CD4-positive, alpha-beta T cell treated with Interleukin-12 subunit alpha and Interleukin-12 subunit beta, for 1 hour (primary cell): Measurements from ENCODE around the gene ZNF92.
"Not testable (repeated sequence)": the region's sequence is repeated elsewhere in the genome, so short reads cannot be mapped to it uniquely, and the experiment has no call there.

Experiments used
- DNase-seq: peaks from one replicate; pipeline ENCODE4 v3.0.0-alpha.2; 2020

ZNF92 gene

GRCh38 chr7:65429642-65430343 lies 56.1 kb downstream of the ZNF92 start:
- no peak for DNase-seq

- no peak for DNase-seq
Observed at GRCh38 chr7:65430344-65431186, 56.9 kb downstream of the ZNF92 start.

- DNase-seq, result no peak
Observed at GRCh38 chr7:65434307-65434706, 60.7 kb downstream of the ZNF92 start.

DNA sequence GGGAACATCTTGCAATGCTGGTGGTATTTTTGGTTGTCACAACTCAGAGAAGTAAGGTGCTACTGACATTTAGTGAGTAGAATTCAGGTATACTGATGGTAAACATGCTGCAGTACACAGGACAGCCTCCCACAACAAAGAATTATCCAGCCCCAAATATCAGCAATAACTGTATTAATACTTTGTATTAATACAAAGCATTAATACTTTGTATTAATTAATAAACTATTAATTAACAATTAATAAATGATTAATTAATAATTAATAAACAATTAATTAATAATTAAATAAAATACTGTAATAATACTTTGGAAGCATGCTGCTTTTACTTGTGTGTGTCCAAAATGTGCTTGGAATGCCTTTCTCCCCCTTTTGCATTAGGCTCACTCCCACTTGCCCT lies 62.5 kb downstream of the ZNF92 start:
- DNase-seq, result no peak

DNA sequence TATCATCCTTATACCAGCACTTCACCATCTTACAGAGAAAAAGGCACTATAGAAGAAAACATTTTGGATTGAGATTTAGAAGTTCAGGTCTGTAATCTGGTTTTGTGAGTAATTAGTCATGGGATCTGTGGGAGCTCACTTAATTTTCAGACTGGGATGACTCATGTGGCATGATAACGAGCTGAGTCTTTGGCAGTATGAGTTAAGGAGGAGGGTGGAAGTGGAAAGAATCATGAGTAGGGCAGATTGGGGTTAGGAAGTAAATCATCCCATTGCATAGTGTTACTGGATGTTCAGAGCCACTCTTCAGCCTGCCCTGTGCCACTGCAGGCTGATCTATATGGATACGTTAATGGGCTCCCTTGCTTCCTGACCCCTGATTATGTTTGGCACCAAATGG lies 64.9 kb downstream of the ZNF92 start:
- DNase-seq, result no peak

GRCh38 chr7:65441010-65441409 lies 67.4 kb downstream of the ZNF92 start:
- DNase-seq, result no peak

- DNase-seq, result no peak
Observed at GRCh38 chr7:65444205-65444842, 70.7 kb downstream of the ZNF92 start.

DNA sequence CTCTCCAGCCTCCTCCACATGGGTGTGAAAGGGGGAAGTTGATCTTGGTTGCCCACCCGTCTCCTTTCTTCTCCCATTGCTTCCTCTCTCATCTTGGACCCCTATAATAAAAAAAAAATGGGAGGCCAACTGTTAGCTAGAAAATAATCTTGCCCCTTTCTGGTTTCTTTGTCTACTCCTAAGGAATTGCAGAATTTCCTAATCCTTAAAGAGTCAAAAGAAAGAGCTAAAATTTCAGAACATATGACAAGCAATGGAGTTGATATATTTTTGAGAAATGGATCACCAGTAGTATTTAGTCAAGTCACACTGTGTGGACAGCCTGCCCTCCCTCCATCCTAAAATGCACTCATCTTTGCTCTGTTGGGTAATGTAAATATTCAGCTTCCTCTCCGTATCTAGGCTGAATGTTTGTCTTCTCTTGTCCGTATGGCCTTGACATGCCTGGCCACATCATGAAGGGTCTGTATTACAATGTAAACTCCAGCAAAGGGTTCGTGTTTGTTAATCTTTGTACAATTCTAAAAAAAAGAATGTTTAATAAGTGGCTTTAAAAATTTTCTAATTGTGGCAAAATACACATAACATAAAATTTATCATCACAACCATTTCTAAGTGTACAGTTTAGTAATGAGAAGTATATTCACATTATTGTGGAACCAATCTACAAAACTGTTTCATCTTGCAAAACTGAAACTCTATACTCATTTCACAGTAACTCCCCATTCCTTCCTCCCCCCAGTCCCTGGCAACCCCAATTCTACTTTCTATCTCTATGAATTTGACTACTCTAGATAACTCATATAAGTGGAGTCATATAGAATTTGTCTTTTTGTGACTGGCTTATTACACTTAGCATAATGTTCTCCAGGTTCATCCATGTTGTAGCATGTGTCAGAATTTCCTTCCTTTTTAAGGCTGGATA lies 71.5 kb downstream of the ZNF92 start:
- no peak for DNase-seq

DNA sequence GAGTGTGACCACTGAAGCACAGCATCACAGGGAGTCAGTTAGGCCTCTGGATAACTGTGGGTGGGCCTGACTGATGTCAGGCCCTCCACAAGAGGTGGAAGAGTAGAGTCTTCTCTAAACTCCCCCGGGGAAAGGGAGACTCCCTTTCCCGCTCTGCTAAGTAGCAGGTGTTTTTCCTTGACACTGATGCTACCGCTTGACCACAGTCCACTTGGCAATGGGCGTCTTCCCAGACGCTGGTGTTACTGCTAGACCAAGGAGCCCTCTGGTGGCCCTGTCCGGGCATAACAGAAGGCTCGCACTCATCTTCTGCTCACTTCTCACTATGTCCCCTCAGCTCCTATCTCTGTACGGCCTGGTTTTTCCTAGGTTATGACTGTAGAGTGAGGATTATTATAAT lies 73.4 kb downstream of the ZNF92 start:
- DNase-seq, result not testable (repeated sequence)

GRCh38 chr7:65448816-65449504 lies 75.3 kb downstream of the ZNF92 start:
- DNase-seq, result no peak

- no peak for DNase-seq
Observed at GRCh38 chr7:65449505-65449852, 75.8 kb downstream of the ZNF92 start.
